ENCODE data around the gene SLC16A4.

SLC16A4 gene

DNA sequence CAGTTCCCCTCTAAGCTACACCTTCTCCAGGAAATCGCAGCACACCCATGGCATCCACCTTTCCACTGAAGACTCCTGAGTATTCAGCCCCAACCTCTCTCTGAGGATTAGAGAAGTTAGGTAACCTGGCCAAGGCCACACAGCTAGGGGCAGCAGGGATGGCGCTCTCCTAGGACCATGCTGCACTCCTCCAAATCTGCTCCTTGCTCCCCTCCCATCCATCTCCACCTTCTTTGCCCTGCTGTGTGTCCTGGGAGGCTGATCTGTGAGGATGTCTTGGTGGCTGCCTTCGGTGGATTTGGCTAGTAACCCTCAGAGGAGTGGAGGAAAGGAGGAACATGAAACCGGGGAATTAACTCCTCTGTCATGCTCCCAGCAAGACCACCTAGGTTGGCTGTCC, 40.1 kb upstream of the SLC16A4 start:
- H3K4me3 ChIP-seq (replicated peaks; ENCODE audit: low read depth, low read length) = no peak overlapping the region
- TF ChIP-seq, protein P1, sequence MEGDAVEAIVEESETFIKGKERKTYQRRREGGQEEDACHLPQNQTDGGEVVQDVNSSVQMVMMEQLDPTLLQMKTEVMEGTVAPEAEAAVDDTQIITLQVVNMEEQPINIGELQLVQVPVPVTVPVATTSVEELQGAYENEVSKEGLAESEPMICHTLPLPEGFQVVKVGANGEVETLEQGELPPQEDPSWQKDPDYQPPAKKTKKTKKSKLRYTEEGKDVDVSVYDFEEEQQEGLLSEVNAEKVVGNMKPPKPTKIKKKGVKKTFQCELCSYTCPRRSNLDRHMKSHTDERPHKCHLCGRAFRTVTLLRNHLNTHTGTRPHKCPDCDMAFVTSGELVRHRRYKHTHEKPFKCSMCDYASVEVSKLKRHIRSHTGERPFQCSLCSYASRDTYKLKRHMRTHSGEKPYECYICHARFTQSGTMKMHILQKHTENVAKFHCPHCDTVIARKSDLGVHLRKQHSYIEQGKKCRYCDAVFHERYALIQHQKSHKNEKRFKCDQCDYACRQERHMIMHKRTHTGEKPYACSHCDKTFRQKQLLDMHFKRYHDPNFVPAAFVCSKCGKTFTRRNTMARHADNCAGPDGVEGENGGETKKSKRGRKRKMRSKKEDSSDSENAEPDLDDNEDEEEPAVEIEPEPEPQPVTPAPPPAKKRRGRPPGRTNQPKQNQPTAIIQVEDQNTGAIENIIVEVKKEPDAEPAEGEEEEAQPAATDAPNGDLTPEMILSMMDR (IDR thresholded peaks at IDR 0.05; ENCODE audit: low read length, missing control alignments) = no peak
- DNase-seq (ENCODE audit: low read depth) = no peak

DNA sequence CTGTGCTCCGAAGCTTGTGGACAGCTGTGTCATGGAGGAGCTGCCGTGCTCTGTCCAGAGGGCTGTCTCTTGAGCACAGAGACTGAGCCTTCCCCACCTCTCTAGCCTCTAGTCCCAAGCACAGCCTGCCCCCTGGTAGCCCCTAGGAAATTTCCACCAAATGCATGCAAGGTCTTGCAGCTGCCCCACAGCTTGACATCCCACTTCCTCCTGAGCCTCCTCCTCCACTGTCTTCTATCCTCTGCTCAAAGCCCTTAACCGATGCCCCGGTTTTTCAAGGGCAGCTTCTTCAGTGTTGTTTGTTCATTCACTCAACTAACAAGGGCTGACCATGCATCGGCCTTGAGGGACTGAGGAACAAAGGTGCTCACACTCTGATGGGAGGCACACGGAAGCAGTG, 39.5 kb upstream of the SLC16A4 start:
- TF ChIP-seq, protein P1 (IDR thresholded peaks at IDR 0.05; ENCODE audit: low read length, missing control alignments) = no peak
- H3K4me3 ChIP-seq (replicated peaks; ENCODE audit: low read depth, low read length) = no peak overlapping the region

DNA sequence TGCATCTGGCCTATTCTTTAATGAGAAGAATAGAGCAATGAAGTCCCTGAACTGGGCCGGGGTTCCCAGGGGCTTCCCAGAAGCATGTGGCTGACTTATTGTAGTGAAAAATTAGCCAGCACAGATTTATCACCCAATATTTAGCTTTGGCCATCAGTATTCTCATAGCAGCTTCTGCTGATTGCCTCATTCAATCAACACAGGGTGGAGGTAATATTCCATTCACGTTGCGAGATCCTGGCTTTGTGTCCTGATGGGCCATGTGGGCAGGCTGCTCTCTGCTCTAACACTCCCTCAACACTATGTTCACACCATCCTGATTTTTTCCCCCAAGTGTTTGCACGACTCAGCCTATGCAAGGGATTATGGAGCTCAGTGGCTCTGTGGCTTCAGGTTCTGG, 38.1 kb upstream of the SLC16A4 start:
- no peak overlapping the region for H3K4me3 ChIP-seq (replicated peaks; ENCODE audit: low read depth, low read length)
- DNase-seq (ENCODE audit: low read depth) = no peak
- TF ChIP-seq, protein P1 (IDR thresholded peaks at IDR 0.05; ENCODE audit: low read length, missing control alignments) = no peak

More for the DNA sequence above, 39.5 kb upstream of the SLC16A4 start:
- no peak for DNase-seq (ENCODE audit: low read depth)

DNA sequence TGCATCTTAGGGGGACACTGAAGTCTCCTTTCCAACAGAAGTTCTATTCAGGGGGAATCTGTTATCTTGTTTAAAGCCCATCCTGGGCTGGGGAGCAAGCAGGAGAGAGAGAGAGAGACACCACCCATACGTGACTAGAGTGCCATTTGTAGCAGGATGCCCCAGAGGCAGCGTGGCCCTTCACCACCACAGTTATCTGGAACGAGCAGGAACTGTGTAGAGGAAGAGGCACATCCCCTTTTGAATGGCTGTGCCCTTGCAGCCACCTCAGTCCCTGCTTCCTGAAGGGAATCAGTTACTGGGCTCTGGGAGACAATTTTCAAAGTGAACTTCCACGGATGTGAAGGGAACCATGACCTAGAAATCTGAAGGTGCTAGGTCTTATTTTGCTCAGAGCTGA, 36.0 kb upstream of the SLC16A4 start:
- no peak for DNase-seq (ENCODE audit: low read depth)
- TF ChIP-seq, protein P1 (IDR thresholded peaks at IDR 0.05; ENCODE audit: low read length, missing control alignments) = no peak
- H3K4me3 ChIP-seq (replicated peaks; ENCODE audit: low read depth, low read length) = no peak overlapping the region

DNA sequence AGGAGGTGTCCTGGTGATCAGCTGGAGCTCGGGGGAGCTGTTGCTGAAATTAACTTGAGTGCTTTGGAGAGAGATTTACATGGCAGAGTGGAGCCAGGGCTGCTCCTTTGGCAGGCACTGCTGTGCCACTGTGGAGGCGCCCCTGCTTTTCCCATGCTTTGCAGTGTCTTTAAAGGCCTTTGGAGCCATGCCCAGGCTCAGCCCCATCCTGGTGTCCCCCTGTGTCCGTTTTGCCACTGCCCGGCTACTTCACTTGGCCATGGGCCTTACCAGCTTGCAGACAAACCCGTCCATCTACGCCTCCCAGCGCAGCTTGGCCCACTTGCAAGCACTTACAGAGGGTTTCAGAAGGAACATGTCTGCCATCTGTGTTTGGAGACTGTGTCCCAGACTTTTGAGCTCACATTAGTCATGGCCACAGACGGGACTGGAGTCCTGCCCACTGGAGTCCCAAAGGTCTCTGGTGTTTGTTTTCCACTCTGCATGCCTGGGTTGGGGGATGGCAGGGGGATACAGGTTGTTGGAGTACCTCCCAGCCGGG, 34.9 kb upstream of the SLC16A4 start:
- no peak for DNase-seq (ENCODE audit: low read depth)
- no peak overlapping the region for H3K4me3 ChIP-seq (replicated peaks; ENCODE audit: low read depth, low read length)
- TF ChIP-seq, protein P1 (IDR thresholded peaks at IDR 0.05; ENCODE audit: low read length, missing control alignments) = no peak

DNA sequence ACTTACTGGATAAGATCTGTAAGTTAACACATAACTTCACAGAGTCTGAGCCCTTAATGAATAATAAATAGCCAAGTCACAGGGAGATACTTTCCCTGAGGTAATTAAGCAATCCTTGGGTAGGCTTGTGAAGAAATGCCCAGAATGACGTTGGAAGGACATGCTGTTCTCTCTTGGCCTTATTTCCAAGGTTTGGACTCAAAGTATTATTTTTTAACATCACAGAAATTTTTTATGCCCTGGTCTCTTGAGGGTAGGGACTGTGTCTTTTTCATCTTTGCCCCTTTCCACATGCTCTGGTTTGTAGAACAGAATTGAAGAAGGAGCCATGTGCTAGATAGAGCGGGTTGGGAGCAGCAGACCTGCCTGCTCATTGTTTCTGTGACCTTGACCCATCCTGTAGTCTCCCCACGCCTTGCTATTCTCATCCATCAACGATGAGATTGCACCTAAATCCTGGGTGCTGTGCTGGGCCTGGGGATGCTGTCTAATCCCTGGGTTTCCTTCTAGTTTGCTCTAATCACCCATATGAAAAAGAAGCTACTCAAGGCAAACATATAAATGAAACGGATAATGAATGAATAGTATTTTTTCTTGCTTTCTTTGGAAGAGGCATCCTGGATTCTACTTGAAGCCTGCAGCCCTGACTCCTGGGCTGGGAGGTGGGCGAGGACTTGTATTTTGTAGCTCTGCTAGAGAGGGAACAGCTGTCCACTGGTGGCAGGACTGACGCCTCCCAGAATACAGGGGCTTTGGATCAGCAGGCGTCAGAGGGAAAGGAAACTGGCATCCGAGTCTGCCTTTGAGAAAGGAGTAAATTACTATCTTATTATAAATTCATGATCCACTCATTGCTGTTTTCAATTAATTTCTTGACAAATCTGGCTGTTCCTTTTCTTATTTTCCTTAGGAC, 34.1 kb upstream of the SLC16A4 start:
- TF ChIP-seq, protein P1 (IDR thresholded peaks at IDR 0.05; ENCODE audit: low read length, missing control alignments) = no peak
- peak; percentile 26 for DNase-seq (ENCODE audit: low read depth)
- H3K4me3 ChIP-seq (replicated peaks; ENCODE audit: low read depth, low read length) = no peak overlapping the region

Data from fibroblast of pulmonary artery (primary cell).